NCI-H345 treated with DMSO at 0.1 percent for 48 hours (cell line): ENCODE results near the gene KCNJ6.

Experiments used
- DNase-seq: peaks from one replicate; lab custom pipeline; 2025; ENCODE audit not compliant: unreplicated experiment; lab: John Stamatoyannopoulos, UW

KCNJ6 gene

DNA sequence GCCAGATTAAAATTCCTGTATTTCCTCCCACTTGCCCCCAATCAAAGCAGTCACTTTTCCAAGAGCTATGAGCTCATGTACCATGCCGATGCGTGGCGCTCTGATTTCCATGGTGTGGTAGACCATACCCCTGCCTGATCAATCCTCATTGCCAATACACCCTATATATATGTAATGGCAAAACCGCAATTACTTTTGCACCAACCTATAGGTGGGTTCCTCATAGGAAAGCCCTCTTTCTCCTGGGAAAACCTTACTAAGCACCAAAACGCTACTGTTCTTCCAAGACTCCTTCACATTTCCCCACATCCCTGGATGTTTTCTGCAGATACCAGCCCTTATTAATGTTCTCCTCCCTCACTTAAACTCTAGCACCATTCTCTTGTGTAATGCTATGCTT is 11.0 kb downstream of the KCNJ6 start:
- no peak for DNase-seq

DNA sequence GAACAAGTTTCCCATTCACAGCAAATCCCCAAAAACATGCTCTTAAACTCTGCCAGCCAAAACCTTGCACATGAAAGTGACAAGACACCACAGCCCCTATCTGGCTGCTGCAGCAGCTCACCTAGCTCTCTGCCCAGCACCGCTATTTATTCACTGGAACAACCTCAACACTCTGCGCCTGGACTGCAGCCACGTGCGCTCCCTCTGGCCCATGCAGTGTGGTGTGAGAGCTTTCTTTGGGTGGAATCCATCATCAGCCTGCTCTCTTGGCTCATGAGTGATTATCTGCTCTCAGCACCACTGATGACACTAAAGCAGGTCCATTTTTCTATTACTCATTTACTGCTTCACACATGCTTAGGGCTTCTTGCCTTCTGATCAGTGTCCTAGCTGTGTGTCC is 11.4 kb downstream of the KCNJ6 start:
- DNase-seq = no peak

DNA sequence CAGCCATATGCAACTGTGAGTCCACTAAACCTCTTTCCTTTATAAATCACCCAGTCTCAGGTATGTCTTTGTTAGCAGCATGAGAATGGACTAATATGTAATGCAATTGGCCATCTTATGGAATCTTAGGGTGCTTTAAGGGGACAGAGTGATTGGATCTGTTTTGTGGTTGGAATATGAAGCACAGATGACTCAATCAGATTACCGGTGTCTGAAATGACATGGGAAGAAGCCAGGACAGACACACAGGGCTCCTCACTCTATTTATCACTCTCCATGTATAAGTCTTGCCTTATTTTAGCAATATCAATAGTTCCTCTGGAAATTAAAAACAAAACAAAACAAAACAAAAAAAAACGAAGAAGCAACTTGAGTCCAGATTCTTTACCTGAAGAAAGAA is 12.9 kb downstream of the KCNJ6 start:
- DNase-seq = no peak

DNA sequence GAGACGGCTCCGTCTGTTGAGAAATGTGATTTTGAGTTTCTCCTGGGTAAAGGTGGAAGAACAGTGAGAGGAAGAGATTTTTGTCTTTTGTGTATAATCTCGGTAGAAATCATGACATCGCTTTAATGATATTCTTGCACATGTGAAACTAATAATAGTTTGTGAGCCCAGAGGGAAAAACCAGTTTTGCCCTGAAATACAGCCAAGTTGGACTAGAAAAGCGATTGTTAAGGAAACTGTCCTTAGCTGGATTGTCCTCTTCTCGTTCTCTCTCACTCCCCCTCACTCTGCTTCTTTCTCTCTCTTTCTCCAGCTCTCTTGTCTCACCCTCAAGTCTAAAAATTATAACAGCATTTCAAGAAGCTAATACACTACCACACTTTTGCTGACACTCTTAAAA is 17.1 kb downstream of the KCNJ6 start:
- no peak for DNase-seq

DNA sequence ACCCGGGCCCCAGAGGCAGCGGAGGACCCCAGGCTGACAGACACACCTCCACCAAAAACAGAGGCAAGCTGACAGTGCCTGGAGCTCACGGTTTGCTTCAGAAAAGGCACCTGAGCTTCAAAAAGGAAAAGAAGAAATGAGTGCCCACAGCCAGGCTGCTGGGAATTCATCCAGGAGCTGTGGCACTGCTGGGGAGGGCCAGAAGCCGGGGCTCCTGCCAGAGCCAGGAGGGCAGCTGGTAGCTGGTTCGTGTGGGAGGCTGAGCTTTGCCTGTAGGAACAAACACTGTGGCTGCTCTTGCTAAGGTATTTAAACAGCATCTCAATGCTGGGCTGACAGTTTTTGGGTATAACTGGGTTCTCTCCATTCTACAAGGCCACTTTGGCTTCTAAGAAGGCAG is 19.5 kb downstream of the KCNJ6 start:
- DNase-seq = no peak

DNA sequence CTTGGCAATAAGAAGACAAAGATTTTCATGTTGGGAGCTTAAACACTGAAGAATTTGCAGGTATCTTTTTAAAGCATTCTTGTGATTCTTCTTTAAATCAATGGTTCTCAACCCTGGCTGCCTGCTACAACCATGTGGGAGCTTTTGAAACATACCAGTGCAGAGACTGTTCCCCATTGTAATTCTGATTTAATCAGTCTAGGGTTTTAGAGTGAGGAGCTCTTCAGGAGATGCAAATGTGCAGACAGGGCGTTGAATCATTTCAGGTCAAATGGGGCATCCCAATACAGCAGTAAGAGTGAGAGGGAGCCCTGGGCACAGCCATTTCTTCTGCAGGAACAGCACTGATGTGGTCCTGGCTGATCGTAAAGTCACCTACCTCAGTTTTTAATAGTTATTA is 24.3 kb downstream of the KCNJ6 start:
- DNase-seq = no peak

DNA sequence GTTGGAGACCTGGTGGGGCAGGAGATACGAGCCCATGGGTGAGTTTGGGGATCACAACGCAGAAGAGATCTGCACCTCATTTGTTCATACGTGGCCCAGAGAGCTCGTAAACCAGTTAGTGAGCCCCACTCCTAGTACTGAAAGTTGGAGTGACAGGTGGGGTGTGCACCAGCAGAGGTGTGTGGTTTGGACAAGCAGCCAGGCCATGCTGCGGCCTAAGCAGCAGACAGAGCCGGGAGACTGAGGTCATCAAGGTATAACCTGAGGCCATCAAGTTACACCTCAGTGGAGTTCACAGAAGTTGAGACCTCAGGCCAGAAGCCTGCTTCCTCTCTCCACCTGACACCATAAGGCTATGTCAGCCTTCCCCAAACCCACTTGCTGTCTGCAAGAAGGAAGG is 27.6 kb downstream of the KCNJ6 start:
- DNase-seq = no peak

DNA sequence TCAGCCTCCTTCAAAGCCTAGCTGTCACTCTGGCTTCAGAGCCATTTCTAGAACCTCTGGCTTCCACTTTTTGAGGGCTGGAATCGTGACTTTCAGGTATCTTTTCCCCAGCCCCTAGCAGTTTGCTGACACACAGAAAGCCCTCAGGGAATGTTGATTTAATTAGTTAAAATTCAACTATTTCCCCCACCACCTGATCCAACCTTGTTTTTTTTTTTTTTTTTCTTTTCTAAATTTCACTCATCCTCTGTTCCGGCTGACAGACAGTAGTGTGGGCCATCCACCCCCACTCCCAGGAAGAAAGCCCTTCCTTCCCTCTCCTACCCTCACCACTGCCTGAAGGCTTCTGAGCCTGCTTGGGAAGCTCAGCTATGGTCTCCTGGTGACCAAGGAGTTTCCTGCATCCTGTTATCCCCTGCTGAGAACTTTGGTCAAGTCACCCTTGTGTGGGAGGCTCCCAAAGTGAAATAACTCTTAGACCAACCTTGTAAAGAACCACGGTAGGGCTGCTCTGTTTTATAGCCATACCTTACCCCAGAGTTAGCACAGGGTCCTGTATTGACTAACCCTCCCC is 29.4 kb downstream of the KCNJ6 start:
- DNase-seq = no peak

DNA sequence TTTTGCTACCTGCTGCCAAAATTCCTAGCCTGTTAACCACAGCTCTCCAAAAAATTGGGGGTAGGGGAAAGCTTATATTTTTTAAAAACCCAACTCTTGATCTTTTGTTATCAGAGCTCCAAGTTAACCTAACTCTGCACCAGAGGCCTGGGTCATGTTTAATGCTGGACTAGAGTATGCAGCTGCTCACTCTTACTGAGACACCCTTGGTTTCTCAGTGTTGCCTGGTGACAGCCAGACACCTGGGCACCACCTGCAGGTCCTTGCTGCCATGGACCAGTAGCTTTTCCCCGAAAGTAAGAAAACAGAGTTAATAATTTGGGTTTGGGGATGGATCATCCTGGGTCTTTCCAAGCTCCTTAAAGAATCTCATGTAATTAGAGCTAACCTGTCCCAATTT is 30.1 kb downstream of the KCNJ6 start:
- DNase-seq = no peak

DNA sequence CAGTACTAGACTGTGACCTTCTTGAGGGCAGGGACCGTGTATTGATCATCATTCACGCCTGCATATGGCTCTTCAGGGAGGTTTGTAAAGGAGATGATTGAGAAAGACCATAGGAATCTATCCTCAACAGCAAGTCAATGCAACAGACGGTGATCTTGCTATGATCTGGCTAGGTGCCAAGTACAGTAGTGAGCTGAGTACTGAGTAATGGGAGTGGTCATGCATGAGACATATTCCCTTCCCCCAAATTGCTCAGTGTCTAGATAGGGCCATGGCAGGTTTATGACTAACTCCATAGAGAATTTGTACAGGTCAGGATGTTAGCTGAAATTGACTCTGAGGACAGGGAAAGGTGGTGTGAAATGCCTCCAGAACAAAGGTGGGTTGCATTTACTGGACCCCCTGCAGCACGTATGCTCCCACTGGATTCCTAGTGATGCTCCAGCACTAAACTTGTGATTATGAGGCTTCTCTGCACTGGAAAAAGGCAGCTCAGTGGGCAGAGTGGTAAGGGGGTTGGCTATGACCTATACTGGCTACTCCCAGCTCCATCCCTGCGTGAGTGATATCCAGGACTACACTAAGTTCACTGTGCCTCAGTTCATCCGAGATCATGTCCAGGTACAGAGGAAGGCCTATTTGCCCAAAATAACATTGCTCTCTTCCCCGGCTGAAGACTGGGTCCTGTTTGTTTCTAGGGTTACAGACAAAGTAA is 37.2 kb downstream of the KCNJ6 start:
- DNase-seq = no peak

DNA sequence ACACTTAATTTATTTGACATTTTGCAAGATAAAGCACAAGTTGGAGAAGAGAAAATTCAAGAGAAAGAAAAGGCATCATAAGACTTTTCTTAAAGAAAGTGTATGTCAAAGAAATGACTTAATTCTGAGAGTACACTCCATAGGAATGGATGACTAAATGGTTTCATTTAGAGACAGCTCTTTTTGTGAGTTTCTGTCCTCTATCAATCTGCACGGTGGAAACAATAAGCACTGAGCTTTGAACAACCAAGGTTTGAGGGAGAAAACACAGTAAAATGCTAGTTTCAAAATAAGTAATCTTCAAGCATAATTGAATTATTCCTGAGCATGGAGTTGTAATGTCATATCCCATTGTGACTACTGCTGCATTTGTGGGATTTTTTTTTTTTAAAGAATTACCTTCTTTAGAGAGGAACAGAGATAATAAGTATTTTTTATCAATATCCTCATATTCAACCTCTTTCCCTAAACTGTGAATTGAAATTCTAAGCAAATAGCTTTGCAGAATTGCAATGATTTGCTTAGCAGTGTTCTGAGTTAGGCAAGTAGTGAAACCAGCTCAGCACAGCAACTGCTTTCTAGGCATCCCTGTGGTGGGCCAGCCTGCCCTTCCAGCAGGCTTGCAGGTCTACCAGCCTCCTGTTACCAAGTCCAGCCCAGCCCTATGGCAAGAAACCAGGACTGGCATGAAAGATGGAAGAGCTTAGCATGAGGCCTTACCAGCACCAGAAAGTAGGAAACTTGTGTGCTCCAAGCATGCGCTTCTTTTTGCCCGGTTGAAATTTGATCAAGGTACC is 38.2 kb downstream of the KCNJ6 start:
- DNase-seq = no peak

DNA sequence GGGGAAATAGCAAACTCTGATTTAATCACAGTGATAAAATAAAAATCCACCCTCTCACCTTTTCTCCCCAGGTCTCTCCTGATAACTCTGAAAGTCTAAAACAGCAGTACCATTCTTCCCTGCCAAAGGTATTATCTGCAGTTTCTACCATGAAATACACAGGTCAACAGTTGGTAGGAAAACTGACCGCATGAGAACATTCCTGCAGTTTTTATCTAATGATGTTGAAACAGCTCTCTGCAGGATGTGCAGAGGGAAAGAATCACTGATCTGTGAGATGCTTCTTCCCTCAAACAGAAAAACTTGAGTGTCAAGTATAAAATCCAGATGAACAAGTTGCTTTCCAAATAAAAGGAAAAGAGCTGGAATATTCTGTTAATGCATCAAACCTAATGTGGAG is 39.1 kb downstream of the KCNJ6 start:
- DNase-seq = no peak

DNA sequence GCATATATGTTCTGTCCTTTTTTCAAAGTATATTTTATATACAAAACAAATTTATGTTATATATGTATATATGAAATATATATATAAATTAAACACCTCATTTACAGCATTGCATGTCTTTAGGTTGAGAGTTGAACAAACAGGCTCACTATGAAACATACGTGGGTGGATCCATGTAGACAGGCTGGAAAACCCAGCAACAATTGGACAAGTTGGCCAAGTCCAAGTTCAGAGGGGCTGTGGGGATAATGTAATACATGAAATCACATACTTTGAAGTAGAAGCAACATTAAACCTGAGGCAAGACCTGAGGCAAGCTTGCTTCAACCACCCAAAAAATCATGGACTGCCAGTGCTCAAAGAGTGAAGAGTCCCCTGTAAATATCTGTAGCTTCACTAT is 39.7 kb downstream of the KCNJ6 start:
- no peak for DNase-seq

DNA sequence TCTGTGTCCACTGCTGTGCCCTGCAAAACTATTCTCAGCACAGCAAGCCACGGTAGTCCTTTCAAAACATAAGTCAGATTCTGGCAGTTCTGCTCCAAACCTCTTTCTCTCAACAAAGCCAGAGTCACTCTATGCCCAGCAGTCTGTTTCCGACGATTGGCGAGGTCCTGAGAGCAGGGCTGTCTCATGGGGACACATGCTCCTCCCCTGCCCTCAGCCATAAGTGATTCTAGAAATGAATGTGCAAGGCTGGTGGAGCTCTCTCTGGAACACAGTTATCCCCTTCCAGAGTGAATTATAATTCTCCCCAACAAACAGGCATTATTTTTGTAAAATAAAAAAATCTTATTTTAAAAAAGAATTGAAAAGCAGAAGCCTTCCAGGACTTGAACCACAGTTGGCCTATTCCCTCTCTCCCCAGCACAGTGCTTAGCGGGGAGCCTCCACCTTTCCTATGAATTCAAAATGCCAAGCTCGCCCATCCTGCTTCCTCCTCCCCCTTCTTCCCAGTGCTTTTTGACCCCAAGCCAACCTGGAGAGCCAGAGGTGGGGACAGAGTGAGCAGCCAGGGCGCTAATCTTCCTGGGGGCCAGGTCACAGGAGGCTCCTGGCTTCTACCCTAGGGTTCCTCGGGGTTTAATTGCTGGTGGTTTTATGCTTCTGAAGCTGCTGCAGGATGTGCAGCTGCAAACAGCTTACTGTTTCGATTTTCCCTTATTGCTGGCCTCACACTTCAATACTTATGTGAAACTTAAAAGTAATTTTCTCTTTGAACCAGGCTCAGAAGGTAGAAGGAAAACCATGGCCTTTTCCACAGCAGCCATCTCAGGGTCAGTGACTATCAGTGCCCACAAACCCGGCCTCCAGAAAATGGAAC is 41.1 kb downstream of the KCNJ6 start:
- no peak for DNase-seq

DNA sequence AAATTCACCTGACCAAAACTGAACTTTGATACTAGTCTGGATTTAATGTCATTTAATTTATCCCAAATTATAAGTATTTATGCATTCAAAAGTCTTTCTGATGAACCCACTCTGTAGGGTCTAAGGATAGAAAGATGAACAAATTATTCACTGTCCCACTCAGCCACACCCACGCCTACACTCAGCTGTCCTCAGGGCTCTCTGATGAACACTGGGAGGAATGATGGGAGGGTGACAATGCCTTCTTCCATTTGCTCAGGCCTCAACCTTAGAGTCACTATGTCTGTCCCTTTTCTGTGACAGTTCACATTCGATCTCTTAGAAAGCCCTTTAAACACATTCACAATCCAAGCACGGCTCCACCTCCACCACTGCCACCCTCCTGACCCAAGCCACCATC is 41.8 kb downstream of the KCNJ6 start:
- DNase-seq = no peak

DNA sequence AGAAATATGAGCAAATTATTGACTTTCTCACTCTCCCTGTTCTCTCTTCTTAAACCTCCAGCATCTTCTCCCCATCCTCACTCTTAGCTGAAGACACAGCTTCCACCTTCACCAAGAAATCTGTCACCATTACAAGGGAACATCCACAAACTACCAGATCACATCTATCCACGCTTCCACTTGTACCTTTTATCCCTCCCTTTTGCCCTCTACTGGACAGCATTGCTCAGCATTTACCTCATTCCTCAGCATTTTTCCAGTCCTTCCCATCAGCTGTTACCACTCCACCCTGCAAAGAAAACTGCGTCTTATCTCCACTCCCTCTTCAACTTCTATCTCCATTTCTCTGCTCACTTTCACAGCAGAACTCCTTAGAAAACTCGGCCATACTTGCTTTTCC is 42.6 kb downstream of the KCNJ6 start:
- DNase-seq = no peak

DNA sequence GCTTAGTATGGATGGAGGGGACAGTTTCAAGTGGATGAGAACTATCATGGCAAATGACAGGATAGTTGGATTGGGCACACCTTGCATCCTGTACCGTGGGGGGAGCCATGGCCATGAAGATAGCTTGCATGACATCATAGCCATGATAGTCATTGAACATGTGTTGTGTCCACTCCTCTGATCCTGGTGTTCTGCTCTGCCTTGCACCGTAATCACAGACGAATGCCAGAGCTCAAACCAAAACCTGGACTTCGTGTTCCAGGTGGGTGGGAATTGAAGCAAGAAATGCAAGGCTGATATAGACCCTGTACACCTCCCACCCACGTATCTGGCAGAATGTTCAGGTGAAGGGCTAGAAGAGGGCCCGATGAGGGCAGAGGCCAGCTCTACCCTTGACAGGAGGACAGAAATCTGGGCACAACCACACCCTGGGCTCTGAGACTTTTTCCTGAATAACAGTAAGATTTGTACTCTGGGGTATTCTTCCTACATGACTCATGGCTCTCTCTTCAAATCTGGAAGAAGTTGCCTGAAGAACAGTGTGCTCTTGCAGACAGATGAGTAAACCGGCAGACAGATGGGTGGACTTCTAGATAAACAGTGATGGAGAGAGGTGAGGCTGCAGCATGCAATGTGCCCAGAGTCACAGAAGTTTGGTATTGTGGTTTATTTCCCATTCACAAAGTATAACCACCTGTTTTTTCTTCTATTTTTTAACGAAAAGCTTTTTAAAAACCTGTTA is 45.0 kb downstream of the KCNJ6 start:
- DNase-seq = no peak

DNA sequence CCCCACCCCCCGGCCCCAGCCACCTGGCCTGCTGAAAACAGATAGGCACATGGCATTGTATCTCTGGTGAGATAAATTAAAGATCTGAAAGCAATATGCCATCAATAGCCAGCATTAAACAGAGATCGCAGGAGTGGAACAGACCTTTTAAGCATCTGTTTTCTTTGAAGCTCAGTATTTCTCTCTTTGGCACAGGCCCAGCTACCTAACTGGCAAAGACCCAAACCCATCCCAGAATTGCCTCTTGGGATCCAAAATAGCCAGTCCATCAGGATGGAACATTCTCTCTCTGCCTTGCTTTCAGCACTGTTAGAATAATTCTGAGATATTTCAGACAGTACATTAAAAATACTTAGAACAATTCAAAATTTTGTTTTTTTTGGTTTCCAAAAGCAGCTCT is 46.0 kb downstream of the KCNJ6 start:
- DNase-seq = no peak

DNA sequence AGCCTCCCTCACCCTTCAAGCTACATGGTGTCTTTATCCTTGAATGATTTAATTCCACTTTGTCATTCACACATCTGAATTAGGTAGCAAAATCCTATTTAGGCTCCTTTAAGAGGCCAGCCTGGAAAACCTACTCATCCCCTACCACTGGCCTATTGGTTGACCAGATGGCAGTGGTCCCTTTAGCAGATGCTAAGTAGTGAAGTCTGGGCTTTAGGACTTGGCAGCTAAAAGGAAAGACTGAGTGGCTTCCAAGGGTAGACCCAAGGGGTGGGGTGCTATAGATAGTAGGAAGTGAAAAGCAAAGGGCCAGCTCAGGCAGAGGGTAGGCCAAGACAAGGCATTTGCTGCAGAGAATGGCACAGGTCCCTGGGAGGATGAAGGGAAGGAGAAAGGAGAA is 46.6 kb downstream of the KCNJ6 start:
- no peak for DNase-seq

DNA sequence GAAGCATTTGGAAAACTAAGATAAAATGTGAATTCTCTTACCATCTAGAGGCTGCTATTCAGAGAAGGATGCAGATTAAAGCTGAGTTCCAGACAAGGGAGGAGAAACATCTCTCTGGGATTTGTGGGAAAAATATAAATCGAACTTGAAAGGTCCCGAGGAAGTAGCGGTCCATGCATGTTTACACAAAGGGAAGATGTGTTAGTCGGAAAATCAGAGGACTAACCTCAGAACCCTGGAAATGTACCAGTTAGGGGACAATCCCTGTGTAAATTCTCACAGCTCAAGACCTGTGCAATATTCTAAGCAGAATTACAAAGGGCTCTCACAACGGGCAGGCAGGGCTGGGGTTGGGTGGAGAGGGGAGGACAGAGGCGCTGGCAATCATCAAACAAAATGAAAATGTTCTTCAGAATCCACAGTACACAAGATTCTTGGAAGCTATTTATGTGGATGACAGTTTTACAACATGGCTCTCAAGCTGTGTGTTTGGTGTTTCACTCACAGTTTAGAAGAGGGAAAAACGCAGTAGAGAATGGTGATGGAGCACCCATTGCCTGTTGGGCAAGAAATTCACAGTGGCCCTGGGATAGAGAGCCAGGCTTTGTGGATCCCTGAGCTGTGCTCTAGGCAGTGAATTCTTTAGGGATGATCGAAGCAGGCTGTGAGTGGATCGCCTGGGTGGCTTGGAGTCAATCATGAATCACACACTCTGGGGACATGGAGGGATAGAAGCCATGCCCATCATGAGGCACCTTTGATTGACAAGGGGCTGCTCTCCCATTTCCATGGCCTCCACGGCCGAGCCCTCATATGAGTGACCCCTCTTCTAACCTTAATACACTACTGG is 47.6 kb downstream of the KCNJ6 start:
- no peak for DNase-seq
